GM18526 (cell line): ENCODE measurements around the gene ATG2A.

Experiments
- POLR2A ChIP-seq: IDR thresholded peaks from 3 replicates; pipeline ENCODE4 v1.6.1; 2011; ENCODE audit not compliant: insufficient read length; ENCODE audit errors: extremely low read depth

Gene ATG2A

DNA sequence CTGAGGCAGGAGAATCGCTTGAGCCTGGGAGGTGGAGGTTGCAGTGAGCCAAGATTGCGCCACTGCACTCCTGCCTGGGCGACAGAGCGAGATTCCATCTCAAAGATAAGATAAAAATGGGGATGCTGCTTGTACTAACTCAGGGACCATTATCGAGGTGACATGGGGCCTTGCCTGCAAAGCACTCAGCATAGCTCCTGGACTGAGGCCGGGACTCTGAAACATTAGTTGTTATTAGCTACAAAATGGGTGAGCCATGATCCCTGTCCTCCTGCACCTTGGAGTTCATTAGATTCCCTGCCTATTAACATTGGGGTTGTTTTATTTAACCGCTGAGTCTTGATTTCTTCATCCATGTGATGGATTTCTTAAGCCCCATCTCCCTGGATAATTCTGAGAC, 12.6 kb upstream of the ATG2A start:
- TF ChIP-seq POLR2A = no peak

- no peak for TF ChIP-seq POLR2A
Observed at GRCh38 chr11:64928957-64929356, 11.9 kb upstream of the ATG2A start.

GRCh38 chr11:64926689-64927088, 9.7 kb upstream of the ATG2A start:
- no peak for TF ChIP-seq POLR2A

DNA sequence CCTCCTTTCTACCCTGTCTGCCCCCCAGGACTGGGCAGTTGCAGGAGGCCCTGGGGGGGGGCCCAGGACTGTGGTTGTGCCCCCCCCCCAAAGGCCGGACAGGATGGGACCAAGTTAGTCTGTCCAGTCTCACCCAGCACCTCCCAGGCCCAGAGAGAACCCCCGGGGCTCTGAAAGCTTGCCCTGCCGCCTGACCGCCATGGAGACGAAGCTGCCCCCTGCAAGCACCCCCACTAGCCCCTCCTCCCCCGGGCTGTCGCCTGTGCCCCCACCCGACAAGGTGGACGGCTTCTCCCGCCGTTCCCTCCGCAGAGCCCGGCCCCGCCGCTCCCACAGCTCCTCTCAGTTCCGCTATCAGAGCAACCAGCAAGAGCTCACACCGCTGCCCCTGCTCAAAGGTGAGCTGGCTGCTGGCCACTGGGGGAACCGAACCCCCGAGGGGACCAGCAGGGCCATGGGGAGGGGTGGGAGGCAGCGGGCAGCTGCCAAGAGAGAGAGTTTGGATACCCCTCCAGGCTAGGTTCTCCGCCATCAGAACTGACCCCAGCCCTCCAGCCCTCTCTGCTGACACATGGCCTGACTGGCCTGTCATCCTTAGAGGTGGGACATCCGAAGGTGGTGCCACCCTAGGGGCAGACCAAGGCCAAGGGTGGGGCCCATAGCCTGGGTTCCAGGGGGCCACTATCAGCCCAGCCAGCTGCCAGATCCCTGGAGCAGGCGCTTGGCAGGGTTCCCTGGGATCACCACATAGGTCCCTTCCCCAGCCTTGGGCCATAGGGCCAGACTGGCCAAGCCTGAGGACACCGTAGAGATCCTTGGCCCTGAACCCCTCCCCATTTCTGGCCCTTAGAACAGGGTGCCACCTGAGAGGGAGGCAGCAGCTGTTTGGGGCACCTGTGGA, 8.8 kb upstream of the ATG2A start:
- TF ChIP-seq POLR2A = no peak

DNA sequence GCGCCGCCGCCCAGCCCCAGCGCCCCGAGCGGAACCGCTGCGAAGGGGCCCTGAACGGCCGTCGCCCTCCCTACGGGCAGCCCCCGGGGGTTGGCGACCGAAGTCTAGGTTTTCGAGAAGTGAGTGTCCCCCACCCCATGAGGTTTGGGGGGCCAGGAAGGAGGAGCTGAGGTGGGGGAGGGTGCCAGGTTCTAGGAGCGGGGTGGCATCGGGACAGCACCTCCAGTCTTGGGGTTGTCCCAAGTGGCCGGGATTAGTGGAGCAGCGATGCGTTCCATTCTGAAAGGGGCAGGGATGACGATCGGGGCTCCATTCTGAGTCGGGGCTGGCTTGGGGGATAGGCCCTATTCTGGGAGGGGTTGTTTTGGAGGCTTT, 7.9 kb upstream of the ATG2A start:
- TF ChIP-seq POLR2A = no peak

DNA sequence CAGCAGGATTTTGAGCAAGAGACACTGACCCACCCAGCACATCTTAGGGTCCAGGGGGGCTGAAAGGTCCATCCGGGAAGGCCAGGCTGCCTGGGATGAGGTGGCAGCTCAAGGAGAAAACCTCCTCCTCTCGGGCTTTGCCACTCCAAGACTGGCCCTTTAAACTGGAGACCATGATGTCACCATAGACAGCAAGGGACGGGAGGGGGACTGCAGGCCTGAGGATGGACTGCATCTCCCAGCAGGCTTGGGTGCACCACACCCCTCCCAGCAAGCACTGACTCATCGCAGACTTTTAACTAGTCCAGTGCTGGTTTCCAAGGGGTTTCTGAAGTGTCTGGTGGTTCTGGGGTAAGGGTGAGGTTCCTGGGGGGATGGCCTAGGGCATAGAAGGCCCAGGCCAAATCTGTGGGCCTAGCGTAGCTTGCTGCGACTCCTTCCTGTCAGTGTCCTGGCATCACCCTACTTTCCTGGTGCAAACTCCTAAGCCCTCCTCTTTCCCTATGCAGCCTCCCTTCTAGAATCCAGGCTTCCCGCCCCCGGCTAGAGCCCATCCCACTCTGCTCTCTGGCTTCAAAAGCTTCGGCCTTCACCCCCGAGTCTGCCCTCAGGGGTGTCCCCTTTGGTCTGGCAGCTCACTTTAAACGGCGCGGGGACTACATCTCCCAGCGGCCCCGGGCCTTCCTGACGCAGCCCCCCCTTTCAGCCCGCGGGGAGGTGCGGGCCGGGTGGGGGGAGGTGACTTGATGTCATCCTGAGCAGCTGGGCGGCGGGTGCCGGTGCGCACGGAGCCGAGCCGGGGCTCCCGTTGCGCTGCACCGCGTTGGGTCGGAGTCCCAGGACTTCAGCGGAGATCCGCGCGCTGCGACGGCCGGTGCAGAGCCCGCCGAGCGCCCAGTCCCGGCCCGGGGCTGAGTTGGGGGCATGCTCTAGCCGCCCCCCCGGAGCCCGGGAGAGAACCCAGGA, 7.2 kb upstream of the ATG2A start, which contains the start of gene PPP2R5B:
Gene PPP2R5B, plus strand, starts transcription at position 746 of the 966 bp plus-strand sequence. CDS start 1,046 bp downstream, outside the sequence.
- no peak for TF ChIP-seq POLR2A

GRCh38 chr11:64923151-64923661, 6.2 kb upstream of the ATG2A start:
- no peak for TF ChIP-seq POLR2A

- no peak for TF ChIP-seq POLR2A
Observed at GRCh38 chr11:64921384-64921783, 4.4 kb upstream of the ATG2A start.

DNA sequence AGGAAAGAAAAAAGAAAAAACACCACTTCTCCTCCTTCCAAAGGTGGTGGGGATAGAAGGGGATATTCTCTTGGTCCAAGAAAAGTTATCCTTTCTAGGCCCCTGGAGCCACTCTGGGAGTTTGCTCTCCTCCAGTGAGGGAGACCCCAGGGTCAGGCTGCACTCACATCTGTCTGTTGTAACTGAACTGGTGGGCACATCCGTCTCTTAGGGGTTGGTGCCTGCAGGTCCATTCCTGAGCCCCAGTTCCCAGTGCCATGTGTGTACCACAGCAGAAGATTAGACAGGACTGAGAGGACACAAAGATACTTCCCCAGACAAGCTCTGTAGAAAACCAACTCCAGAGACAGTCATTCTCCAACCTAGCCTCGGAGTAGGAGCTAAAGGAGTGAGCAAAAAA, 3.1 kb upstream of the ATG2A start:
- no peak for TF ChIP-seq POLR2A

- TF ChIP-seq POLR2A = no peak
Observed at GRCh38 chr11:64919627-64920026, 2.6 kb upstream of the ATG2A start.

DNA sequence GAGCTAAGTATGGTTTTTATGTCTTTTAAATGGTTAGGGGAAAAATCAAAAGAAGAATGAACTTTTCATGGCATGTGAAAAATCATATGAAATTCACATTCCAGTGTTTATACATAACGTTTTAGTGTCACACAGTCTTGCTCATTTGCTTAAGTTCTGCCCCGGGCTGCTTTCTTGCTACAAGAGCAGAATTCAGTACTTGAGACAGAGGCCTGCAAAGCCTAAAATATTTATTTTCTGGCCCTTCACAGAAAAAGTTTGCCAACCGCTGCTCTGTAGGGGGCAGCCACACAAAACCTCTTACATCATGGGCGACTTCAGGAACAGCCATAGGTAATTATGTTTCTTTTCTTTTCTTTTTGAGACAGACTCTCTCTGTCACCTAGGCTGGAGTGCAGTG, 1.0 kb upstream of the ATG2A start:
- TF ChIP-seq POLR2A = no peak

DNA sequence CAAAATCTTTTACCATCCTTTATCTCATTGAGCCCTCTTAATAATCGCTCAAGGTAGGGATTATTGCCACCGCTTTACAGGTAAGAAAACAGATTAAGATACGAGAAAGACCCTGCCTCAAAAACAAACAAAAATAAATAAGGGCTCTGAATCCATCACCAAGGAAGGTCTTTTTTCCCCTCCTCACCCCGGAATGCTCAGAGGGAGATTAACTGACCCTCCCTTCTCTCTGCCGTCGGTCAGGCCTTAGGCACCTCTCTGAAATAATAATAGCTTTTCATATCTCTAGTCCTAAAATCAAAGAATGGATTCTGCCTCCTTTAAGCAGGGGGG, 620 bp upstream of the ATG2A start:
- TF ChIP-seq POLR2A = no peak

DNA sequence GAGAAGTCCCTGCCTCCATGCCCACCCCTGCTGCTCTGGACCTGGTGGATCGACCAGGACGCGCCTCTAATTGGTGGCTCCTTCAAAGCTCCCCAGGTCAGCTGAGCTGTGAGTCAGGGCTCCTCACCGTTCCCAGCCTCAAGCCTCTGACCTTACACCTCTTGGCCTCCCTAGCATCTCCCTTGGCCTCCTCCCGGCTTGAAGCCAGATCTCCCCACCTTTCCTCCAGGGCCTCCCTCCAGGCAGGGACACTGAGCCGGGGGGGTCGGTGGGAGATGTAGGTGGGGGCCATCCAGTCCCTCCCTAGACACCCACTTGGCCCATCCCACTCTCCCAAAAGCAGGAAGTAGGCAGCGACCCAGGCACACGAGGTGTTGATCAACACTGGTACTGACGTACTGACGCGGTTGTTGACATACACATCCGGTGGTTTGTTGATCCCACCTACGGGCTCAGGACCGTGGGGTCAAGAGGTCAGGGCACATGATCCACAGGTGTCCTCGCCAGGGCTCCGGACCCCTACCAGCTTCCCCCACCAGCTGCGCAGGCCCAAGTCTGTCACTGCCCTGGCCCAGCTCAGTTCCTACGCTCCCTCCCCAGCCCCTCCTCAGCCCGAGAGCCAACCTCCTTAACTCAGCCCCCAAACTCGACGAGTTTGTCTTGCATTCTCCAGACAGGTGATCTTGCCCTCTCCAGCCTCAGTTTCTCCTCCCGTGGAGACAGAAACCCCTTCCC, 802 bp downstream of the ATG2A start:
- no peak for TF ChIP-seq POLR2A

DNA sequence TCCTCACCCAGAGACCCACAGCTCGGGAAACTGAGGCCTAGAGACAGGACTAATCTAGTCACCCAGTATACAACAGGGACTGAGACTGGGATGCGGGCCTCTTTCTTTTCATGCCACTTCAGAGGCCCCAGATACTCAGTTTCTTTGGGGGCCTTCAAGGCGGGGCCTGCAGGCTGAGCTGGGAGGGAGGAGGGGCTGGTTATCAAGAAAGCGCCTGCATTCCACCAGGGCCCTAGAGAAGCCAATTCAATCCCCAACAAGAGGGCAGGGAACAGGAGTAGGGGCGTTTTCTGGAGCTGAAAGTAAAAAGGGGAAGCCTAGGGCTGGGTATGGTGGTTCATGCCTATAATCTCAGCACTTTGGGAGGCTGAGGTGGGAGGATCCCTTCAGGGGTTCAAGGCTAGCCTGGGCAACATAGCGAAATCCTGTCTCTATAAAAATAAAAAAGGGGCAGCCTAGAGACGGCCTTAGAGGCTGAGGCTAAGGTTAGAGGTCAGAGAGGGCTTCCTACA, 1.6 kb downstream of the ATG2A start:
- no peak for TF ChIP-seq POLR2A

DNA sequence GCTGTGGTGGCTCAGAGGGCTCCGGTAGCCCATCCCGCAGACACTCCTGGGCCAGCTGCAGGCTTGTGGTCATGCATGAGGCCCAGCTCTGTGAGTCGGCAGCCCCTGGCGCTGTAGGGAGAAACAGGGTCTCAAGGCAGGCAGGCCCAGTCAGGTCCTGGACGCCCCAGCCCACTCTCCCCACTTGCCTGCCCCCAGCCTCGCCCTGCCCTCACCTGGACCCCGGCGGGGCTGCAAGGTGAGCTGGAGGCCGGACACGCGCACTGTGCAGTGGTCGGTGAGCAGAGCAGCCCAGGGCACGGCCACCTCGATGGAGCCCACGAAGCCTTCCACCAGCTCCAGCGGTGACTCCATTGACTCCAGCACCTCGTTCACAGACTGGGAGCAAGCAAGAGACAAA, 2.9 kb downstream of the ATG2A start:
- TF ChIP-seq POLR2A = no peak

- no peak for TF ChIP-seq POLR2A
Observed at GRCh38 chr11:64913171-64913727, 3.8 kb downstream of the ATG2A start.
